Rectal smooth muscle tissue (tissue), 1 donor: Measurements from ENCODE around the gene BAD.

Experiments used
- H3K27ac ChIP-seq: one replicate; pipeline ENCODE4 v1.7.0; 2013; ENCODE audit warnings: low read depth, low read length, inconsistent platforms
- H3K27me3 ChIP-seq: one replicate; pipeline ENCODE4 v1.7.0; 2013; ENCODE audit warnings: low read length; ENCODE audit not compliant: control insufficient read depth, insufficient read depth
- H3K36me3 ChIP-seq: one replicate; pipeline ENCODE4 v1.7.0; 2013; ENCODE audit warnings: low read length; ENCODE audit not compliant: control insufficient read depth, insufficient read depth
- H3K4me1 ChIP-seq: one replicate; pipeline ENCODE4 v1.7.0; 2013; ENCODE audit warnings: low read length; ENCODE audit not compliant: control insufficient read depth, insufficient read depth
- H3K4me3 ChIP-seq: one replicate; pipeline ENCODE4 v1.7.0; 2013; ENCODE audit warnings: low read length
- H3K9ac ChIP-seq: one replicate; pipeline ENCODE4 v1.7.0; 2013; ENCODE audit warnings: low read length

Gene BAD

DNA sequence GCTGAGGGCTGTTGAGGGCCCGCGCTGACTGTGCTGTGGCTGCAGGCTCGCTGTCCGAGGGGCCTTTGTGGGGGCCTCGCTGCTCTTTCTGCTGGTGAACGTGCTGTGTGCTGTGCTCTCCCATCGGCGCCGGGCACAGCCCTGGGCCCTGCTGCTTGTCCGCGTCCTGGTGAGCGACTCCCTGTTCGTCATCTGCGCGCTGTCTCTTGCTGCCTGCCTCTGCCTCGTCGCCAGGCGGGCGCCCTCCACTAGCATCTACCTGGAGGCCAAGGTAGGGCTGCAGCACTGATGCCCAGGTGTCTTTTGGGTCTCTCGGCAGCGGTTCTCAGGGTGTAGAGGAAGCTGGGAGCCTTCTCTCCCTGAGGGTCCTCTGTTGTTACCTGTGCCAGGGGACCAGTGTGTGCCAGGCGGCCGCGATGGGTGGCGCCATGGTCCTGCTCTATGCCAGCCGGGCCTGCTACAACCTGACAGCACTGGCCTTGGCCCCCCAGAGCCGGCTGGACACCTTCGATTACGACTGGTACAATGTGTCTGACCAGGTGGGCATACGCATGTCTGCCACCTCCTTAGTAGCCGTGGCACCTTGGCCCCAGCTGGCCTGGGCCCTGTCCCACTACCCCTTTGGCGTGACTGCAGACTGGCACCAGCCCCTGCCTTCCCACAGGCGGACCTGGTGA lies 3.3 kb upstream of the BAD start:
- no peak overlapping the region for H3K4me3 ChIP-seq
- no peak overlapping the region for H3K27ac ChIP-seq
- peaks cover 13% of the 10 kb centered on the region for H3K4me1 ChIP-seq
- peaks cover 2% of the 10 kb centered on the region for H3K36me3 ChIP-seq
- no peak overlapping the region for H3K9ac ChIP-seq
- H3K27me3 ChIP-seq = peaks cover 18% of the 10 kb centered on the region

DNA sequence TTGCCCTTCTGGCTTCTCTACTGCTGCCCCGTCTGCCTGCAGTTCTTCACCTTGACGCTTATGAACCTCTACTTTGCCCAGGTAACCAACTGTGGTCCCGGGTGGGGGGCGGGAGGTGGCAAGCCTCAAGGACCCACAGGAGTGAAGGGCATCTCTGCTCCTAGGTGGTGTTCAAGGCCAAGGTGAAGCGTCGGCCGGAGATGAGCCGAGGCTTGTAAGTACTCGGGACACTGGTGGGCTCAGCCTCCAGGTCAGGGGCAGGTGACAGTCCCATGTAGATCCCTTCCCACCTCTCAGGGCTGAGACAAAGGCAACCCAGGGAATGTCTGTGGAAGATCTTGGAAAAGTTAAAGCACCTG lies 2.3 kb upstream of the BAD start:
- no peak overlapping the region for H3K27ac ChIP-seq
- H3K4me1 ChIP-seq = peaks cover 13% of the 10 kb centered on the region
- no peak overlapping the region for H3K4me3 ChIP-seq
- peaks cover 2% of the 10 kb centered on the region for H3K36me3 ChIP-seq
- H3K27me3 ChIP-seq = peaks cover 7% of the 10 kb centered on the region
- H3K9ac ChIP-seq = no peak overlapping the region

DNA sequence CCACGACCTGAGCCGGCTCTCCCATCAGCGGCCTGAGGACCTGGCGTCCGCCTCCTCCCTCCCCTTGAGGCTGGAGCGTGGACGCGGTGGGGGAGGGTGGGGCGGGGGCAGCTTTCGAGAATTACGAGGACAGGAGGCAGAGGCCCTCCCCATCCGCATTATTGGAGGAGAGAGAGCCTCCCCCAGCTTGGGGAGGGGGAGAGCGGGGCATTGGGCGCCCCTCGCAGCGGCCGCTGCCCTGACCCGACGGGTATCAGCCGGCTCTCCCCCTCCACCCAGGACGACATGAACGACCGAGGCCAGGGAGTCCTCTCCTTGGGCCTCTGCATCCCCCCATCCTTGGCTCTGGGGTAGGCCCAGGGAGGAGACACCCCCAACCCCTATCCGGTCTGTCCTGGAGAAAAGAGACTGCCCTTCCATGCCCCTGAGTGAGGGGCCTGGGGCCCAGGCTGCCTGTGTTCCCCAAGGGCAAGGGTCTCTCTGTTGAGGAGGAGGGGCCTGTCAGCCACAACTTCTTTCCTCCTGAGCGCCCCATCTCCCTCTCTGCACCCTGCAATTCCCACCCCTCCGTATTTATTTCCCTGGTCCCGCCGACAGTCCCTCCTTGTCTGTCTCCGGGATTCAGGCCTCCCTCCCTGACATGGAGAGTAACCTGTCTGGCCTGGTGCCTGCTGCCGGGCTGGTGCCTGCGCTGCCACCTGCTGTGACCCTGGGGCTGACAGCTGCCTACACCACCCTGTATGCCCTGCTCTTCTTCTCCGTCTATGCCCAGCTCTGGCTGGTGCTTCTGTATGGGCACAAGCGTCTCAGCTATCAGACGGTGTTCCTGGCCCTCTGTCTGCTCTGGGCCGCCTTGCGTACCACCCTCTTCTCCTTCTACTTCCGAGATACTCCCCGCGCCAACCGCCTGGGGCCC lies 1.7 kb upstream of the BAD start:
- Histone ChIP-seq H3K27ac (peak overlapping the region; percentile 28), H3K27me3 (peaks cover 5% of the 10 kb centered on the region), H3K36me3 (peaks cover 2% of the 10 kb centered on the region), H3K4me1 (peaks cover 13% of the 10 kb centered on the region), H3K4me3 (peak overlapping the region; percentile 66), H3K9ac (no peak overlapping the region)

DNA sequence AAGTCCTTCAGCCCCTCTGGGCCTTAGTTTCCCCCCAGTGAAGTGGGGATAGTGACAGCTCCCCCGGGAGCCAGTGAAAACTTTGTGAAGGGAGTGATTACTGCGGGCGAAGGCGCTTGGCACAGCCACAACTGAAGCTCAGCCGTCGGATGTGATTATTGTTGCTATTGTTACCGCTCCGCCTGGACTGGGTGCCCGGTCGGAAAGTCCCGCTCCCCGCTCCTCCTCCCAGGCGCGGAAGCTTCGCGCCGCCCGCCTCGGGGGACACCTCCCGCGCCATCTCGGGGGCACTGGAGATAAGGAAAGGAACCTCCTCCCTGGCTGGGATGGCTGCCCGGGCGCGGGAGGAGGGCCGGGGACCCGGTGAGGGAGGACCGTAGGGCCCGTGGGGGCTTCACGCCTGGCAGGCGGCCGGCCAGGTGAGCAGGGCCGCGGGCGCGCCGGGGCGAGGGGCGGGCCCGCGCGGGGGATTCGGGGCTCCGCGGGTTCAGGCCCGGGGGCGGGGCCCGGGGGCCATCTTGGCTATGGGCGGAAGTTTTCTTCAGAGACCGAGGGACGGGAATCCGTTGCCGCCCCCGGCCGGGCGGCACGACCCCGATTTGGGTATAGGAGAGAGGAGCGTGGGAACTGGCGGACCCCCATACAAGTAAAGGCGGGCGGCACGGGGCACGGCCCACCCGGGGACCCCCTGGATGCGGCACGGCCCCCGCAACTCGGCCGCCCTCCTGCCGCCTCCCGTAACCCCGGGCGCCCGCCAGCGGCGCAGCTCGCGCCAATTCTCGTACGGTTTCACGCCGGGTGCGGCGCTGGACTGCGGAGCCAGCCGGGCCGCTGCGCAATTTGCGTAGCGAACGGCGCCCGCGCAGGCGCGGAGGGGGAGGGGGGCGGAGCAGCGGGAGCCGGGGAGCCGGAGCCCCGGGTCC lies 758 bp upstream of the BAD start, which contains the start of gene GPR137:
Gene GPR137, plus strand, starts transcription at position 887 of the 923 bp plus-strand sequence. CDS start 677 bp downstream, outside the sequence.
- peaks cover 2% of the 10 kb centered on the region for H3K36me3 ChIP-seq
- peaks cover 13% of the 10 kb centered on the region for H3K4me1 ChIP-seq
- peak within 1 kb of the TSS; percentile 84 for H3K4me3 ChIP-seq
- H3K27ac ChIP-seq = peak within 1 kb of the TSS; percentile 84
- peak within 1 kb of the TSS; percentile 53 for H3K9ac ChIP-seq
- H3K27me3 ChIP-seq = no peaks in the 10 kb centered on the region

DNA sequence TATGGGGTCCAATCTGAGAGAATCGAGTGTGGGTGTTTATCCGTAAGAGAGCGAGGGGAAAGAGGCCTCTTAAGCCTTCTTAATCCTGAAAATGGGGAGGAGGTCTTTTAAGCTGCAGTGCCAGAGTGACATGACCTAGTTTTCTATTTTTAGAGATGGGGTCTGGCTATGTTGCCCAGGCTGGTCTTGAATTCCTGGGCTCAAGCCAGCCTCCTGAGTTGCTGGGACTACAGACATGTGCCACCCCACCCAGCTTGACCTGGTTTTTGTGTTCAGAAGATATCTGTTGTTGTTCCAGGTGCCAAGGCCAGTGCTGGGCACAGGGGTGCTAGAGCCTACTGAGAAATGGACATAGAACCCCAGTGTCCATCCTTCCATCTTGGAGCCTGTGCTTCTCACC lies 1.4 kb downstream of the BAD start:
- H3K27me3 ChIP-seq = no peaks in the 10 kb centered on the region
- H3K9ac ChIP-seq = peak overlapping the region; percentile 2
- H3K27ac ChIP-seq = no peak overlapping the region
- H3K4me3 ChIP-seq = peak overlapping the region; percentile 40
- H3K4me1 ChIP-seq = peaks cover 13% of the 10 kb centered on the region
- H3K36me3 ChIP-seq = peaks cover under 1% of the 10 kb centered on the region

DNA sequence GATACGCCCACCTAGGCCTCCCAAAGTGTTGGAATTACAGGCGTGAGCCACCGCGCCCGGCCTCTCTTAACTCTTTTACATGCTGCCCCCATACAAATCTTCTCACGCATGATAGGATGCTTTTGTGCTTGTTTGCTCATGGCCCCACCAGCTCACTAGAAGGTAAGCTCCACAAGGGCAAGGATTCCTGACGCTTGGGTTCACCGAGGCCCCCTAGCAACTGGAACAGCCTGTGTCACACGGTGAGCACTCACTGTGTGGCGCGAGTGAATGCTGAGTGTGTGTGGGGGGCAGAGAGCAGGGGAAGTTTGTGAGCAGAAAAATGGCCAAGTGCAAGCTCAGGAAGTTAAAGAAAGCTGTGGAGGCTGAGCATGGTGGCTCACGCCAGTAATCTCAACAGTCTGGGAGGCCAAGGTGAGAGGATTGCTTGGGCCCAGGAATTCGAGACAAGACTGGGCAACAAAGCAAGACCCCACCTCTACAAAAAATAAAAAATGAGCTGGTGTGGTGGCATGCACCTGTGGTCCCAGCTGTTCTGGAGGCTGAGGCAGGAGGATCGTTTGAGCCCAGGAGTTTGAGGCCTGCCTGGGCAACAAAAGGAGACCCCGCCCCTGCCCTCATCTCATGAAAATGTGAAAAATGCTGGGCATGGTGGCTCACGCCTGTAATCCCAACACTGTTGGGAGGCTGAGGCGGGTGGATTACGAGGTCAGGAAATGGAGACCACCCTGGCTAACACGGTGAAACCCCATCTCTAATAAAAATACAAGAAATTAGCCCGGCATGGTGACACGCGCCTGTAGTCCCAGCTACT lies 2.3 kb downstream of the BAD start:
- Histone ChIP-seq H3K4me3 (no peak overlapping the region), H3K36me3 (no peaks in the 10 kb centered on the region), H3K27ac (no peak overlapping the region), H3K4me1 (peaks cover 13% of the 10 kb centered on the region), H3K27me3 (no peaks in the 10 kb centered on the region), H3K9ac (no peak overlapping the region)

DNA sequence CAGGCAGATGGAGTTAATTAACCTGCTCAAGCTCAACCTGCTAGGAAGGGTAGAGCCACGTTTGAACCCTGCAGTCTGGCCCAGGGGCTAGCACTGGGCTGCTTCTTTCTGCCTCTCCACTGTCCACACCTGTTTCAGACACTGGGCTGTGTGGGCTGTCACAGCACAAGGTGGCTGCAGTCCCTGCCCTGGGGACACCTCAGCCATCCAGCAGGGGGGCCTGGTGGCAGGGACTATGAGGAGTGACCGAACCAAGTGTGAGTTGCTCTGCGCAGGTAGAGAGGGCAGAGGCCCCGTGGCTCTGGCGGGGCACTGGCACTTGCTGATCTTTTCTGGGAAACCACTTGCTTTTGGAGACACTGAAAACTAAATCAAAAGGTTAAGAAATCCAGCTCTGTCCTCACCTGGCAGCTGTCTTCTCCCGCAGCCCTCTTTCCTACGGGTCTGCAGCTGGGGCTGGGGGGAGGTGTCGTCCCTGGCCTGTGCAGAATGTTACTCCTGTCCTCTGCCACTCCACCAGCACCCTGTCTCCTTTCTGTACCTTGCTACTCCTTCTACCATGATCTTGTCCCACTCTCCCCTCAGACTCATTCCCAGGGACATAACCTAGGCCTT lies 5.8 kb downstream of the BAD start:
- Histone ChIP-seq H3K4me3 (no peak overlapping the region), H3K9ac (no peak overlapping the region), H3K27ac (no peak overlapping the region), H3K27me3 (no peaks in the 10 kb centered on the region), H3K4me1 (peaks cover 4% of the 10 kb centered on the region), H3K36me3 (peaks cover 7% of the 10 kb centered on the region)

DNA sequence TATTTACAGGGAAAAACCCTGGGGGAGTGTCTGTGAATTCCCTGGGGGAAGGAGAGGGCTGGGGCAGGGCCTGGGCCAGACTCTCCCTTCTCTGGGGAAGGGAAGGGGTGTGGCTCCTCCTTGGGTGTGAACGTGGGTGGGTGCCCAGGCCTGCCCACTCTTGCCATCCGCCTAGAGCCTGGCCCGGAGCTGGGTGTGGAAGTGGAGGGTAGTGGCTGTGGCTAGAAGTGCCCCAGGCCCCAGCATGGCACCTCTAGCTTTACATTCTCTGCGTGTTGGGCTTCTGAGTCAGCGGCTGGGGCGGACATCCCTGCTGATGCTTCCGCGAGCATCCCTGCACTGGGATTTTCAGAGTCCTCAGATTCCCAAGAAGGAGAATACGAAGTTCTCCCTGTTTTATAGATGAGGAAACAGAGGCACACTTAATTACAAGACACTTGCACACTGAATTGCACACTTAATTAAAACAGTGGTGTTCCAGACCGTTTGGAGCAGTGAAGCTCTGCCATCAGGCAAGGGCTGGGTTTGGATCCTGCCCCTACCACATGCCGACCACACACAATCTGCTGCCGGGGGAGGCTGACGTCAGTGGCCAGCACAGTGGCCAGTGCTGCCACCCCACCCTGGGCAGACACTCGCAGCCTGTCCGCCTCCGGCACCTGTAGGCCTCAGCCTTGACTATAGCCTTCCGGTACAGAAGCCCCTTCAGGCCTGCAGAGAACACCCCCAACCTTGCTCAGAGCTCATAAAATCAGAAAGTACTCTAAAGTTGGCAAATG lies 7.6 kb downstream of the BAD start:
- no peak overlapping the region for H3K9ac ChIP-seq
- peaks cover 7% of the 10 kb centered on the region for H3K36me3 ChIP-seq
- H3K4me3 ChIP-seq = no peak overlapping the region
- H3K27ac ChIP-seq = no peak overlapping the region
- no peaks in the 10 kb centered on the region for H3K27me3 ChIP-seq
- peaks cover 2% of the 10 kb centered on the region for H3K4me1 ChIP-seq

DNA sequence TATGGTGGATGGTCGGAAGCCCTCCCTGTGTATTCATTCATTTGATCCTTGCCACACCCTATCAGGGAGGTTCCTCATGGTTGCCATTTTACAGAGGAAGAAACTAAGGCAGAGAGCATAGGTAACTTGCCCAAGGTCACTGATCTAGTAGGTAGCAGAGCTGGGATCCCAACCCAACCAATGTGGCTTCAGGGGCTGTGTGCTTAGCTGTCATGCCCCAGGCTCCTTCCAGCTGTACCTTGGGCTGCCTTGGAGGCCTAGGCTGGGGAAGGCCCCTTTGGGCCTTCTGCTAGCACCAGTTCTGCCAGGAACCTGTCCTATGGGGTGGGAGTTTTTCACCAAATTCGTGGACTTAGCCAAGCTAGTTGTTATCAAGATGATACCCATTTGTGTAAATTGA lies 8.6 kb downstream of the BAD start:
- H3K4me1 ChIP-seq = peaks cover 4% of the 10 kb centered on the region
- H3K9ac ChIP-seq = no peak overlapping the region
- H3K27ac ChIP-seq = no peak overlapping the region
- H3K4me3 ChIP-seq = no peak overlapping the region
- peaks cover 7% of the 10 kb centered on the region for H3K36me3 ChIP-seq
- no peaks in the 10 kb centered on the region for H3K27me3 ChIP-seq

DNA sequence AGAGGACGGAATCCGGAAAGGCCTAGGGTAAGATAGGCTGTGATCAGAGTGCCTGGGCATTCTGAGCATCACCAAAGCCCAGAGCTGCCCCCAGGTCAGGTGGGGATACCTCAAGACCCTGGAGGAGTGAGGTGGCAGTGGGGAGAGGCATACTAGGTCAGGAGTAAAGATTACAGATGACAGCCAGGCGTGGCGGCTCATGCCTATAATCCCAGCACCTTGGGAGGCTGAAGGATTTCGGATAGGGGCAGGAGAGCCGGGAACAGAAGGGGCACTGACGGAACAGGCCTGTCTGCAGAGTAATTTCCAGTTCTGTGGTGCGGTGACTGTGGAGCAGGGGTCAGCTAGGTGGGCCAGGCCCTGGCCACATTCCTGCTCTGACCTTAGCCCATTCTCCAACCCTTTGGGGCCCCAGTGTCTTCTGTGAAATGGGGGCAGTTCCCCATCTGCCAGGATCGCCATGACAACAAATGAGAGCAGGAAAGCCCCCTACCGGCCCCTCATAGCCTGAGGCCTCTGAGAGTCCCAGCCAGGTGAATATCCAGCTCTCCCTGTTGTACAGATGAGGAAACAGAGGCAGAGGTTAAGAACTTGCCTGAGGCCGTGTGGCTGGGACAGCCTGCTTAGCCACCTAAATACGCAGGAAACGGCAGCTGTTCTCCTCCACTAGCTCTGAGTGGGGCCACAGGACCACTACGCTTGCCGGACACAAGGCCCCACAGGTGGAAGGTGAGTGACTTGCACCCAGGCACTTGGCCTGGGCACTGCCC lies 9.2 kb downstream of the BAD start:
- H3K4me3 ChIP-seq = no peak overlapping the region
- H3K36me3 ChIP-seq = peaks cover 7% of the 10 kb centered on the region
- peaks cover 4% of the 10 kb centered on the region for H3K4me1 ChIP-seq
- peak overlapping the region; percentile 6 for H3K9ac ChIP-seq
- no peak overlapping the region for H3K27ac ChIP-seq
- no peaks in the 10 kb centered on the region for H3K27me3 ChIP-seq
